GM19099 (cell line): Measurements from ENCODE around the gene NRP1.

Source experiments
- POLR2A ChIP-seq: IDR thresholded peaks from 3 replicates; pipeline ENCODE4 v1.6.1; 2011; ENCODE audit warnings: low read depth; ENCODE audit not compliant: insufficient read length; ENCODE audit errors: extremely low read depth

The NRP1 gene

DNA sequence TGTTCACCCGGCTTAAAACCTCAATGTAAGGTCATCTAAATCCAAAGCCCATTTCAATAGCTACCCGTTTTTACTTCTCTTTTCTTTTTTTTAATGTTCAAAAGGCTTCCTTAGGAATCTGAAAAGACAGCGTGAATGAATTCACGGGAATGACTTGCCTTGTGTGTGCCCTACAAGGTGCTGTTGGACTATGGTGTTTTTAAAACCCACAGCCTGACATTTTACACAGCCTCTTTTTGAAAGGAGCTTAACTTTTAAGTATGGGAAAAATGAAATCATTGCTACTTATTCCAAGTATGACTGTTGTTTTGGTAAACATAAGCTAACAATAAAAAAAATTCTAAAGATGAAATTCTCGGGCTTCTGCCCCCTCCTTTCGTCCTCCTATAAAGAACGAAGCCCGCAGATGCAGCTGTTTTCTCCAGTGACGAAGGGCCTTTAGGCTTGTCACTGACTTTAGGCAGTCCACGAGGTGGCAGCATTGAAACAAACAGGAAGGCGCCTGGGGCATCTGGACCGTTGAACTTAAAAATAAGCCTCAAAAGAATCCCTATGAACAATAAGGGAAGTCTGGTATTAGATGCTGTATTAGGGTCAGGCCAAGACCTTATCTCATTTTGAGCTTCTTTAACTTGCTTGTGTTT is 141.3 kb downstream of the NRP1 start:
- TF ChIP-seq POLR2A, result no peak

DNA sequence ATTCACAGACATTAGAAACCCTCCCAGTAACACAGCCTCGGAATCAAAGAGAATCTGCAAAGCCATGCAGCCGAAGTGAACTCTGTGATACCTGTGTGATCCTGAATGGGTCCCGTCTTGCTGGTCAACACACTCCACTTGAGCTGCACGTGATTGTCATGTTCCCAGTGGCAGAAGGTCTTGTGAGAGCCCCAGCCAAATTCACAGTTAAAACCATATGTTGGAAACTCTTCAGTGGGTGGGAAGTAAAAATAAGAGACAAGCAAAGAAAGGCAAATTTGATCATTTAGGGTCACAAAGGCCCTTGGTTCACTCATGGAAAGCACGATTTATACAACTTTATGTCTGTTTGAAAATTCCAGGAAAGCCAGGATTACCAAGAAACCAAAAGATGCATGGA is 142.3 kb downstream of the NRP1 start:
- TF ChIP-seq POLR2A, result no peak

DNA sequence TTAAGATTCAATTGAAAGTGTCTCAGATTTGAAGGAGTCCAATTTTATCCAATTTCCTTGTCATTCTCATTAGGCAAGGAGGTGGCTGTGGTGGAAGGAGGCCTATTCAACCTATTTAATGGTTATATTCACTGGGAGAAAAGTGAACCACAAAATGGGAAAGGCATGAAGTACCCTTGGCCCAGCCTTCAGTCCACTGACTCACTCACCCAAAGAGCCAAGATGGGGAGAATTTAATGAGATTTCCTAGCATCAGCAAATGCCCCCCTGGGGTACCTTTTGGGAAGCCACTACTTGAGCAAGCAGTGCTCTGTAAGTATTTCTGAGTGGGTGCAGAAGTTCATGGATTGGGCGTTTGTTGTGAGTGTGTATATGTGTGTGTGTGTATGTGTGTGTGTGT is 144.1 kb downstream of the NRP1 start:
- no peak for TF ChIP-seq POLR2A

DNA sequence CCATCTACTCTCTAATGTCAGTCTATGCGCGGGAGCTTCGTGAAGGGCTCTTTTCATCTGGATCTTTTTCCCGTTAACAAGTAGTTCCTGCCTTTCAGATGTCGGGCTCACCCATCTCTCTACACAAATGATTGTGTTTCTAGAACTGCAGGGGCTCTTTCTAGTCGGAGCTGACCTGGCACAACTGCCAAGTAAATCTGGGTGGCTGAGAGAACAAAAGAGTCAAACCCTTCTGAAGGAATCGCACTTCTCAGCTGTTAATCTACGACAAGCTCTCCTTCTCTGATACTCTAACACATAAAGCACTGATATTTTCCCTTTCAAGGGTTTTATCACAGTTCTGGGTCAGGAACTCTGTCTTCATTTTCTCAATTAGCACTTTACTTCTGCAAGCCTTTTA is 144.7 kb downstream of the NRP1 start:
- no peak for TF ChIP-seq POLR2A

DNA sequence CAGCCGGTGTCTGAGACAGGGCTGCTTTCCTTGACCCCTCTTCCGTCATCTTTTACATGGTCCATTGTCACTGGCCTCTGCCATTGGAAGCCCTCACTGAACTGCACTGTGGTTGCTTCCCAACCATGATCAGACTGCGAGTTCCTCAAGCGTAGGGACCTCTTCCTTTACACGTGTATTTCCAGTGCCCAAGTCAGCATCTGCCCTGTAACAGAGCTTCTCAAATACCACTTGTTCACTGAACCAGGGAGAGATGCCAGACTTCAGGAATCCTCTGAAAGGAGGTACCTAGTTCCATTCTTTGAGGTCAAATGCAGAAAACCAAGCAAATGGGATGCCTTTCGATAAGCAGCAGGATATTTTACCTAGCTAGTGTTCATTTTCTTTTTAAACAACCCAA is 145.1 kb downstream of the NRP1 start:
- TF ChIP-seq POLR2A, result no peak

DNA sequence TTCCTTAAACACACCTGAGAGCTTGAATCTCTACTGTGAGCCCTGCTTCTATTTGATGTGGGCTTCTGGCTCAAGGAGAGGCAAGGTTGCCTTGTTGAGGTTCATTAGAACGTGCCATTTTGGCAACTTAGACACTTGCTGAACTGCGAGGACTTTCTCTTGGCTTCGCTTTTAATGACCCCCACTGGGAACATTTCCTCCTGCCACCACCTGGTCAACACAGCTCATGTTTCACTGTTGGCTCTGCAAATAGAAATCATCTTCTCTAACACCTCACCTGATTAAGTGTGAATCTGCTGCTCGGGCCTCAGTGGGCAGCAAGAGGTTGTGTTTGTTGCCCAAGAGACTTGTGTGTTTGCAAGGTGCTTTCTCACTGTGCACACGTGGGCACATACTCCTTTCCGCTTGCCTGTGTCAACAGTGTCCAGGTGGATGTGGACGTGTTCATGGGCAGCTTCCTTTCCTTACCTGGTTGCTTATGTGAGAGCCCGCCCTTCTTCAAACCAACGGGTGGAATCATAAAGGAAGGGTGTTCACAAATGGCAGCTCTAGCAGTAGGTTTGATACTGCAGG is 147.0 kb downstream of the NRP1 start:
- TF ChIP-seq POLR2A, result no peak

DNA sequence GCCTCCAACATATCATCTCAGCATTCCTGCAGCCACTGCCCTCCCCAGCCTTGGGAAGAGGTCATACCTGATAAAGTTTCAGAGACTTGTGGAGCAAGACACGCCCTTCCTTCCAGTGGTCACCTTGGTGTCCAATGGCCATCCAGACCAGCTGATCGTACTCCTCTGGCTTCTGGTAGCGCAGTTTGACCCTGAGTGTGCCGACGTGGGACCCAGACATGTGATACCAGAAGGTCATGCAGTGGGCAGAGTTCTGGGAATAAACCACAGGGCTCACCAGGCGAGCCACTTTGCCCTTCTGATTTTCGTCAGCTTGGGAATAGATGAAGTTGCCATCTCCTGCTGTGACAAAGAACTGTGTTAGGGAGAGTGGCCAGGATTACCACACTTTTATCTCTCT is 148.3 kb downstream of the NRP1 start:
- TF ChIP-seq POLR2A, result no peak

DNA sequence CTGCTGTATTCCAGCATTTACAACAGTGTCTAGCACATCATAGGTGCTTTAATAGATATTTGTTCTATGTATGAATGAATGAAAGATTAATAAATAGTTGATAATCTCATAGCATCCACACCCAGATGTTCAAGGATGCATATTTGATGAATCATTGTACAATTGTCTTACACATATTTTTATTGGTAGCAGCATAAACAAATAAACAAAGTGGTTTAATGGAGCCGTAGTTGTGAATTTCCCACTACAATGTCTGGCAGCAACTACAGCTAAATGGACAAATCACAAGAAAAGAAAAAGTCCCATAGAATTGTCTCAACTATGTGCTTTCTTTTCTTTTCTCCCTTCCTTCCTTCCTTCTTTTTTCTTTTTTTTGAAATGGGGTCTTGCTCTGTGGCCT is 150.8 kb downstream of the NRP1 start:
- TF ChIP-seq POLR2A, result no peak

DNA sequence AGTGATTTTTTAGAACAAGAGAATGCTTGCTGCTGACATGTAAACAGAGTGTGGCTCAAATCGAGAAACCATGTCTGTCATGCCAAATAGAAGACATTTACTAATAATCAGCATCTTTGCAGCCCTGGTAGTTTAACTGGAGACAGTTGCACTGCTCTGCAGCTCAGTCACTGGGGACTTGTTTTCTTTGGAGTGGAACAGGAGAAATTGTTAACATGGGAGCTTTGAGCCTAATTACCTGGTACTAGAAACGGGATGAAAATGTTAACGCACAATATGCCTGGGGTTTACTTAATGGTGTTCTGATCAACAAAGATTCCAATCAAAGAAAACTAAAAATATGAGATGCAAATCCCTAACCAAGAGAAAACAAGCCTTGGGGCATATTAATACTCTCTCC is 153.5 kb downstream of the NRP1 start:
- TF ChIP-seq POLR2A, result no peak

DNA sequence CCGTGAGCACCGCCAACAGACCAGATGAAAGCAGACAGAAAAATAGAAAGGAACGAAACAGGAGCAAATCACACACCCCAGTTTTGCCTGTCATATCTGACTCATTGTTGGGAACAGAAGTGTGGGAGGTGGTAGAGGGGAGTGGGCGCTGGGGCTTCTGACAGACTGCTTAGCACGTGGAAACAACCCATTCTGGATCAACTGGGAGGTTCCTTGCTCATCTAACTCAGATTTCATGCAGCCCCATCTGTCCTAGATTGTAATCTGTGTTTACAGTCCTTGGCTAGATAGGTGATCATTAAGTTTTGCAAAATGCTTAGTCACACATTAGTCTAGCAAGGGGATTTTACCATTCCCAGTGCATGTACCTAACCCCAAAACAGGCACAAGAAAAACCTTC is 154.1 kb downstream of the NRP1 start:
- no peak for TF ChIP-seq POLR2A

DNA sequence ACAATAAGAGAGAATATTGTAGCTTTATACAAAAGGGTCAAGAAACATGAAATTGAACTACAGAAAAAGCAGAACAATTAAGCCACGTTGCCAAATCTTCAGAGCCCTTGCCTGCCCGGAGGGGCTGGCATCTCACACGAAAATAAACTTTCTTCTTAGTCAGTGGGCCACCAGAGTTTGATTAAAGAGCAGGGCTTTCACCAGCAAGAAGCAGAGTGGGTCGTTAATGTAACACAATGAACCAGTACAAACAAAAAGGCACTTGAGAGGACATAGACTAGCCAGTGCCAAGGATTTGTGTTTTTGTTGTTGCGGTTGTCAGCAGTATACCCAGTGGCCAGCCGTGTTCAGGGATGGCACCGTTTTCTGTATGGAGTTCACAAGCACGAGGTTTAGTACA is 155.4 kb downstream of the NRP1 start:
- TF ChIP-seq POLR2A, result no peak

DNA sequence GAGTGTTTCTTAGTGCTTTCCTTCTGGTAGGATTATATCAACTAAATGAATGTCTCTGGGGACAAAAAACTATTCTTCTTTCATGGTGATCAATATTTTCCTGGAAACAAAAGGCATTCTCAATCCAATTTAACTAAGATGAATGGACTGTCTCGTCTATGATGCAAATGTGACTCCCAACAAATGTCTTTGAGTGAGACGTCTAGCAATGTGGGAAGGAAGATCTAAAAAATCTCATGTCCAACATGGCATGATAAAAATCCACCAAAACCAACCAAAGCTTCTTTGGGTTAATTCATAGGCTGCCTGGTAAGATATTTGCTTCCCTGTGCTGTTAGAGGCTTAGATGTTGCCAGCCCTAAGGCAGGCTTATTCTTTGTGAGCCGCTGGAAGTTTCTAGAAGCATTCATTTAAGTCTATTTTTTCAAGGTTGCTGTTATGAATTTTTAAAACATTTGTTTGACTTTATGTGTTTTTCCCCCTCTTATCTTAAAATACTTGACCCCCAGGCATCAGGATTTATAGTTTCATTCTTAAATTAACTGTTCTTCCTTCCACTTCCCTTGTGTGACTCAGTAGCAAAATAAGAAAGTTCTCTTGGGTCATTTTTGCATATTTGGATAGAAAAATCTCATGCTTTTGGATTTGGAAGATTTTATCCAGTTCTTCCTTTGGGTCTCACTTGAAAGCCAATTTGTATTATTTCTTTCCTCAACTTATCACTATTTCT is 156.3 kb downstream of the NRP1 start:
- no peak for TF ChIP-seq POLR2A

DNA sequence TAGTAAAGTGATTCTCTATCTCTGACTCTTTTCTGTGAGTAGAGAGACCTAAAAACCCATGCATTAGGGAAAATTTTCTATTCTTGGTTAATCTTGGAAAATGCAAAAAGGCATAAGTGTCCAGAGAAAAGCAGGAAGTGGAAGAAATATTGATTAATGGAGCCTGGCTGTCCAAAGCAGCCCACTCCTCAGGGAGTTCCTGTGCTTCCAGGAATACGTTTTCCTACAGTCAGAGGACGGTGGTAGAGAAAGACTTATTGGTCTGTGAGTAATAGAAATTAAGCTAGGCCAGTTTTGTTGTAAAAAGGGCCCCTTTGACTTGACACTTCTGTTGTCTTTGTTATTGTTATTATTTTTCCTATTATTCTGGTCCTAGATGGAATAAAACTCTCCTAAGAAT is 157.8 kb downstream of the NRP1 start:
- TF ChIP-seq POLR2A, result no peak

DNA sequence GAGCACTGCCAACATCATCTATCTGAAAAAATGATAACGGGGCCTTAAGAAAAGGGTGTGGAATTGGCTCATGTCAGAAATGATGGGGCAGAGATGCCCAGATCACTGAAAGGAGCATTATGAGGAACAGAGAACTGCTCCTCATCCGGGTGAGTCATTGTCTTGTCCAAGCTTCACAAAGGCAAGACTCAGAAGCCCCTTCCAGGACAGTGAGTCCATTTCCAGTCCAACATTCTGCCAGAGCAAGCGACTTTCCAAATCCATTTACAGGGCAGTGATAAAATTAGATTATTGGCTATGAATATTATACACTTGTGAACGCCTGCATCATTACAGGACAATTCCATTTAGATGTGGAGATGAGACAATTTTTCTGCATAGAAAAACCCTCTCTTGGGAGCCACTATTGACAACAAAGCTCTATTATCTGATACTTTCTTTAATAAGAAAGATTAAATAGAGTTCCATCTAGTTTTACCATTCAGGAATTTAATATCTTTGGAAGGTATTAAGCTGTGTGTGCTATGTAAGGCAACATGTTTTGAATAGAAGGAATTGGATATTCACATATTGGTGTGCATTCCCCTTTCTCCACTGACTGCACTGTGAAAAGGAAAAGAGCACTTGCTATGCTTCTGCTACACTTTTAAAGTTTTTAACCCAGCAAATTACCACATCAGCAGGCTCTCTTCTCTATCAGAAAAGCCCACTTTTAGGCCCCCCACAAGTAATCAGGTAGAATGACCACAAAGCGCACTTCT is 159.6 kb downstream of the NRP1 start:
- TF ChIP-seq POLR2A, result no peak

DNA sequence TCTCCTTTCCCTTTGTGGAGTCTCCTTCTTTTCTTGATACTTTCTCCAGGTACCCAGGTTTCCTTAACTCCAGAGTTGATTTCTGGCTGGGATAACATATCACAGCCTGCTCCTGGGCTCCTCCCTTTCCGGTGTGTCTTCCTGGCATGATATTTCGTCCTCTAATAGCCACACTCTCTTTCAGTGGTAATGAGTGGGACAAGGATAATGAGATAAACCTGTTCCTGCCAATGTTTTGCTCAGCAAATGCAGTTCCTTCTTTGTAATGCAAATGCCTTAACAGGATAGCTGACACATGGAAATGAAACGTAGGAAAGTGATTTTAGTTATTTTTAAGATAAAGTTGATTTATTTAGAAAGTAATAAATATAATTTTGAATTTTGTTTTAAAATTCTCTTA is 168.6 kb downstream of the NRP1 start:
- TF ChIP-seq POLR2A, result no peak
